Measurements from ENCODE around the gene MAGI3.
"Not testable (repeated sequence)": the region's sequence is repeated elsewhere in the genome, so short reads cannot be mapped to it uniquely, and the experiment has no call there.

The MAGI3 gene

GRCh38 chr1:113530021-113530420 lies 139.7 kb downstream of the MAGI3 start:
- no peak for DNase-seq

- no peak for DNase-seq
Measured at GRCh38 chr1:113531321-113531720, 141.0 kb downstream of the MAGI3 start.

- DNase-seq: no peak
Measured at GRCh38 chr1:113533061-113533460, 142.7 kb downstream of the MAGI3 start.

- DNase-seq: no peak
Measured at GRCh38 chr1:113534130-113534817, 144.0 kb downstream of the MAGI3 start.

- no peak for DNase-seq
Measured at GRCh38 chr1:113534875-113535274, 144.6 kb downstream of the MAGI3 start.

GRCh38 chr1:113536182-113536780 lies 146.0 kb downstream of the MAGI3 start:
- no peak for DNase-seq

- DNase-seq: no peak
Measured at GRCh38 chr1:113538225-113538624, 147.9 kb downstream of the MAGI3 start.

GRCh38 chr1:113540335-113540734 lies 150.0 kb downstream of the MAGI3 start:
- no peak for DNase-seq

GRCh38 chr1:113541106-113541505 lies 150.8 kb downstream of the MAGI3 start:
- DNase-seq: no peak

- DNase-seq: no peak
Measured at GRCh38 chr1:113542221-113542701, 151.9 kb downstream of the MAGI3 start.

GRCh38 chr1:113543110-113543509 lies 152.8 kb downstream of the MAGI3 start:
- DNase-seq: no peak

GRCh38 chr1:113545210-113545609 lies 154.9 kb downstream of the MAGI3 start:
- no peak for DNase-seq

GRCh38 chr1:113545626-113546025 lies 155.3 kb downstream of the MAGI3 start:
- no peak for DNase-seq

GRCh38 chr1:113551728-113552127 lies 161.4 kb downstream of the MAGI3 start:
- DNase-seq: no peak

- DNase-seq: no peak
Measured at GRCh38 chr1:113552244-113552643, 161.9 kb downstream of the MAGI3 start.

GRCh38 chr1:113557187-113557586 lies 166.9 kb downstream of the MAGI3 start:
- no peak for DNase-seq

- no peak for DNase-seq
Measured at GRCh38 chr1:113565621-113566020, 175.3 kb downstream of the MAGI3 start.

- no peak for DNase-seq
Measured at GRCh38 chr1:113567427-113567826, 177.1 kb downstream of the MAGI3 start.

- DNase-seq: not testable (repeated sequence)
Measured at GRCh38 chr1:113575744-113576260, 185.5 kb downstream of the MAGI3 start.

- no peak for DNase-seq
Measured at GRCh38 chr1:113576271-113576670, 186.0 kb downstream of the MAGI3 start.

- no peak for DNase-seq
Measured at GRCh38 chr1:113579256-113580018, 189.1 kb downstream of the MAGI3 start.

GRCh38 chr1:113581323-113581722 lies 191.0 kb downstream of the MAGI3 start:
- DNase-seq: no peak

- DNase-seq: no peak
Measured at GRCh38 chr1:113582084-113582483, 191.8 kb downstream of the MAGI3 start.

GRCh38 chr1:113587475-113587874 lies 197.2 kb downstream of the MAGI3 start:
- DNase-seq: no peak
